GM19372 (cell line): Measurements from ENCODE around the gene CLINT1.

Source experiments
- ATAC-seq: cut with Tn5 transposase; IDR thresholded peaks from one replicate; pipeline ENCODE4 v1.9.1; 2021; ENCODE audit warnings: mild to moderate bottlenecking, low read depth, moderate library complexity; ENCODE audit not compliant: unreplicated experiment

Gene CLINT1

DNA sequence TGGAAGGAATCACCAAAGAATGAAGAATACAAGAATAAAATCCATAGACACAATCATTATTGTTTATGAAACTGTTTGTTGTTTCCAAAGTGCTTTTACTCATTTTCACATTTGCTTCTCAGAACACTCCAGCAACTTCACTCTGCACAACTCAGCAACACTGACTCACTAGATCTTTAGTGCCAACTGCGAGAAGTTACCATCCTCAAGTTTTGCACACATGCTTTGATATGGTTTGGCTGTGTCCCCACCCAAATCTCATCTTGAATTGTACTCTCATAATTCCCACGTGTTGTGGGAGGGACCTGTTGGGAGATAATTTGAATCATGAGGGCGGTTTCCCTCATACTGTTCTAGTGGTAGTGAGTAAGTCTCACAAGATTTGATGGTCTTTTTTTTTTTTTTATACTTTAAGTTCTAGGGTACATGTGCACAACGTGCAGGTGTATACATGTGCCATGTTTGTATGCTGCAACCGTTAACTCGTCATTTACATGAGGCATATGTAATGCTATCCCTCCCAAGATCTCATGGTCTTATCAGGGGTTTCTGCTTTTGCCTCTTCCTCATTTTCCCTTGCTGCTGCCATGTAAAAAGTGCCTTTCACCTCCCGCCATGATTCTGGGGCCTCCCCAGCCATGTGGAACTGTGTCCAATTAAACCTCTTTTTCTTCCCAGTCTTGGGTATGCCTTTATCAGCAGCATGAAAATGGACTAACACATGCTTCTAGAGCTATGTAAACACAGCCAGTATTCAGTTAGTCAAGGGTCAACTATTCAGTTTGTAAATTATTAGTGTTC, 36.9 kb downstream of the CLINT1 start:
- ATAC-seq: no peak

DNA sequence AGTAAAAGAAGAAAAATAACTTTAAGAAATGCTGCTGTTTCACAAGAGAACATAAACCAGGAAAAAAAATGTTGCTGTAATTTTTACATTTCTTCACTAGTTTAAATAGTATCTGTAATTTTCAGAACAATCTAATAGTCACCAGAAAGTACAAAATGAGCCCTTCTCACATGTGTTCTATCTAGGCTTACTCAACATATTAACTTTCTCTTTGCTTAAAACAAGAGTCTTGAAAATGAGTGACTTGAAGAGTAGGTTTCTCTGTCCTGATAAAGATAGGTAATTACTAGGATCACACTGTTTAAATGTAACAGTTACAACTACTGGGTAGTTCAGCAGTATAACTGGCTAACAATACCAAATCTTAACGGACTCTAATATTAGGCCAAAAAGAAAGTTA, 37.5 kb downstream of the CLINT1 start:
- ATAC-seq: no peak

DNA sequence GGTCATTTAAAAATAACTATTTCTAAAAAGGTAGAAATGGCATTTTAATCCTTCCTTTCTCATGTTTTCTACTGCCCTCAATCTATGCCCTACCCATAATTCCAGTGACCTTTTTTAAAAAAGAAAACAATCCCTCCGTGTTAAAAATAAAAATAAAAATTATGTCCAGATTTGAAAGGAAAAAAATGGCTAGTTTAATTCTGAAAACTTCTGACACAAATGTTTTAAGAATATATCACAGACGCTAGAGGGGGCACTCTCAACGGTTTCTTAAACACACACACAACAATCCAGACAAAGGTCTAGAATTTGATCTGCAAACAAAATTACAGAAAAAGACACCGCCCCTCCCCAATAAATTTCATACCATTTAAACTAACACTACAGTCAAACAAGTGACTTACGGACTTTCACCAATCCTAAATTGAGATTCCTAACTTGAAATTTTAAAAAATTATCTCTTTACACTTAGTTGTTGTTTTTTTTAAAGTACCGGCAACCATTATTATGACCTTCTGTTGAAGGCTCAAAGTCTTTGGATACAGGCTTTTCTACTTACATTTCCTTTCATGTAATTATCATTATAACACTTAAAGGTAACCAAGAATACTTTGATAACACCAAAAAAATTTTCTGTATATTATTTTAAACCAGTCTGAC, 38.2 kb downstream of the CLINT1 start:
- ATAC-seq: no peak

DNA sequence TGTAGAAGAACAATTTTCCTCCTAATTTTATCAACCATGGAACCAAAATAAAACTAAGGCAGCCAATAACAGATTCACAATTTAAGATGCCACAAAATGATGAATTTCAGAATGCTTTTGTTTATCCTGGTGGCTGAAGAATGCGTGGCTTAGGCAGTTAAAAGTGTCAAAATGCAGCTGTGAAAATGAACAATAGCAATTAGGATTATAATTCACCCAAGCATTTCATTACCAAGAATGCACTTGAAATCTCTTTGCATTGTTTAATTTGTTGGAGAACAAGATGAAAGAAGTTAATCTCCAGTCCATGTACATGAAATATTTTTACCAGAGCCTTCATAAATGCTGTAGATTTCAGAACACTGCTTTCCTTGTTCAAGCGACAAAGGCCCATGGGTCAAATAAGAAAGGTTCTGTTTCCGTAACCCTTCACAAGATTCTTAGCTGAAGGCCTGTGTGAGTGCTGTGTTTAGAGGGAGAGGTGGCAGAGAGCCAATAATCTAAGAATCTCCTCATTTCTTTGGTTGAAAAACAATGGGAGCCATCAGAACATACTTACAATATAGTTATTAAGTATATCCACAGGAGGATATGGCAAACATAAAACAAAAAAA, 39.3 kb downstream of the CLINT1 start:
- no peak for ATAC-seq

DNA sequence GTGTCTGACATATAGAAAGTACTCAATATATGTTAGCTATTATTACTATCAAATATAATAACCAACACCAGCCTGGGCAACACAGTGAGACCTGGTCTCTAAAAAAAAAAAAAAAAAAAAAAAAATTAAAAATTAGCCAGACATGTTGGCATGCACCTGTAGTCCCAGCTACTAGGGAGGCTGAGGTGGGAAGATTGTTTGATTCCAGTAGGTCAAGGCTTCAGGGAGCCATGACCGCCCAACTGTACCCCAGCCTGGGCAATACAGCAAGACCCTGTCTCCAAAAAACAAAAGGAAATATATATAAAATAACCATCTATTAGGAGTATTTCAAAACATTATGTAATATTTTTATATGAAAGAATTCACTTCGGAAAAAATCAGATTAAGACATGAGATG, 40.6 kb downstream of the CLINT1 start:
- ATAC-seq: no peak

DNA sequence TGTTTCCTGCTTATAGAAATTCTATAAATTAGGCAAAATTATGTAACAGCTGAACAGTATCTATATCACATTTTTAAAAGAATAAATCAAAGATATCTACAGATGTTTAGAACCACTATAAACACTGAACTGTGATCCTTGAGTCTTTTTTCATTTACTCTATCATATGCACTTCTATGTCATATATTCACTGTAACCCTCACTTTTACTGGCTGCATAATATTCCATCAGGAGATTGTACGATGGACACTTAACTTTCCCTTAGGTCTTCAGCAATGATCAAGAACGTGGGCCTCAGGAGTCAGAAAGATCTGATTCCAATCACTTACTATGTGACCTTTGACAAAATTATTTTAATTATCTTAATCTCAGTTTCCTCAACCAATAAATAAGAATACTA, 41.0 kb downstream of the CLINT1 start:
- ATAC-seq: no peak

DNA sequence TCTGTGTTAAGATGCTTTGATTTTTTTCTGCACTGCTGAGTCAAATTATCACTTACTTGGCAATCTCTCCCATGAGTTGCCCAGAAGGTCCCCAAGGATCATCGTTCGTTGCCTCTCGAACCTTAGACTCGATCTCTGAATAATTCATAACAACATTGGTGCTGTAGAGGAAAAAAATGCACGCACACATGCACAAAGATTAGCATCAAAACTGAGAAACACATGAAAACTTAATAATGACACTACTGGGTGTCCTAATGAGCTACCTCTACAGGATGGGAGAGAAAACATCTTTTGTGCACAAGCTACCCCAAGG, 41.6 kb downstream of the CLINT1 start:
- ATAC-seq: no peak

DNA sequence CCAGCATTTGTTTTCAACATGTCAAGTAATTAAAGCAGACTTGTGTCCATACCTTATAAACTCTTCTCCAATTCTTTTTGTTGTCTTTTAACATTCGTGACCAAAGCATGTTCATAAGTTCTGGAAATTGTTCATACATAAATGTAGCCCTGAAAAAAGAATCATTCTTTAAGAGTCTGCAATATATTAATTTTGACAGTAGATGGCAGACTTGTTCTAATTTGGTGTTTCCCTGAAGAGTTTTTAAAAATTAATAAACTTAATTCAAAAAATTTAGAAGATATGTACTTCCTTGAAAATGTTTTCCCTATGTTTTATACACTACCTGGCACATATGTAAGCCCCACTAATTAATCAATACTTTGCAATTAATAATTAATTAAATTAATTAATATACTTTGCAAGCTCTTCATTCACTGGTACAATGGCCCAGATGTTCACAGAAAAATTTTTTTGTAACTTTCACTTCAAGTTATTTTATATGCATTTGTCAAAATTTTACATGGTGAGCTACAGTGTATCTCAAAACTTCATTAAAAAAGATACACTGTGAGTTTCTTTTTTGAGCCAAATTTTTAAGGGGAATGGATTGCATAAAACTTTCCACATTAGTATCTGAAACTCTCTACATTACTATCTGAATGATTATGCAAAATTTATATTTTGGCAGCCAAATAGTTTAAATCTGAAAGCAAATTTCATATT, 42.1 kb downstream of the CLINT1 start:
- no peak for ATAC-seq

DNA sequence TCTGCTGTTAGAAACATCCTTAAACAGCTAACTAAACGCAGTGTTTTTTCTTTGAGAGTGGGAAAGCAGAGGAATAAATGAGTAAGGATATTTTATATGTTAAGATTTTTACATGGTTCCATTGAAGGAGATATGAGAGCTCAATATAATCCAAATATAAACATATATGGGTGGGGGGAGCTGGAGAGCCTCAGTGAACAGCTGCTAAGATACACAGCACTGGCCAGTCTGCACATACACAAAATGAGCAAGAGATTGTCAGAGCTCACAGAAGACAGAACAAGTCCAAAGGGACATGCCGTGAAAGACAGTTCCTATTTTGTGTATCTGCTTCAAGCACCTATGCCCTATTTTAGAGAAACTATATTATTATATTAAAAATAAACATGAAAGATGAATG, 46.9 kb downstream of the CLINT1 start:
- no peak for ATAC-seq

DNA sequence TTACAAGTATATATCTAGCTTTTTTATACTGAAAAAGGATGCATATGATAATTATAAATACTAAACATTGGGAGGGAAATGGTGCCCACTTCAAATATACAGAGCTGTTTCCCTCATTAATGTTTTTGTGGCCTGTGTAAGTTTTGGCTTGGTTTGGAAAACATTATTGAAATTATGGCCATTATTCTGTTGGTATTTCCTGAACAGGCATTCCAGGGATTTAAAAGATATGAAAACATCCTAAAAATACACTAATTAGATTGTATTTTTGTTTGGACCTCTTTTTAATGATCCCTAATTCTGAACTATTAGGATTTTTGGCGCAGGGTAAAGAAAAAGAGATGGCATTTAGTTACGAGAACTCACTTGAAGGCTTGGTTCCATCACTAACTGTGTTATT, 50.9 kb downstream of the CLINT1 start:
- no peak for ATAC-seq

DNA sequence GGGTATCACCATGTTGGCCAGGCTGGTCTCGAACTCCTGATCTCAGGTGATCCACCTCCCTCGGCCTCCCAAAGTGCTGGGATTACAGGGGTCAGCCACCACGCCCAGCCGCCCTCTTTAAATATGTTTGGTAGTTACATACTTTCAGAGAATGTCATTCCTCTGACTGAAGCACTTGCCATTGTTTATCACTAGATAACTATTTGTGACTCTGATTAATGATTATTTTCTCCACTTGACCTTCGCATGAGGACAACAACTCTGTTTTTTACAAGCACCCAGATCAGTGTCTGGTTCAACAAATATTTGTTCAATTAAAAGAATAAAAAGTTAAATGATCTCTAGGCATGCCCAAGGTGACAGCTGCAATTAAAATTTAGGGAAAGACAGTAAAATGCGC, 56.2 kb downstream of the CLINT1 start:
- no peak for ATAC-seq

DNA sequence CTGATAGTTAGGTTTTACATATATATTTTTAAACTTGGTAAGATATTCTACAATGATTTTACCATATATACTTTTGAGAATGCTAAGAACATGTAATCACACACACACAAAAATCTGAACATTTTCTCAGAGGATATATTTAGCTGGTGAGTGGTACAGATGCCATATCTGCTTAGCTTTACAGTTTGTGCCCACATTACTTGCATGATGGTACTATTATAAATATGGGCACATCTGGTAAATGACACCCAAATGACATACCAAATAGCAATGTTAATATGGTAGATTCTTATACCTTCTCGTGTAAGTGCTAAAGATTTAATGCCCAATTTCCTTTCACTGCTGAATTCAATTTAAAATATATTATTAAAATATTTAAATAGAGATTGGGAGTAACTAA, 58.8 kb downstream of the CLINT1 start:
- ATAC-seq: no peak

DNA sequence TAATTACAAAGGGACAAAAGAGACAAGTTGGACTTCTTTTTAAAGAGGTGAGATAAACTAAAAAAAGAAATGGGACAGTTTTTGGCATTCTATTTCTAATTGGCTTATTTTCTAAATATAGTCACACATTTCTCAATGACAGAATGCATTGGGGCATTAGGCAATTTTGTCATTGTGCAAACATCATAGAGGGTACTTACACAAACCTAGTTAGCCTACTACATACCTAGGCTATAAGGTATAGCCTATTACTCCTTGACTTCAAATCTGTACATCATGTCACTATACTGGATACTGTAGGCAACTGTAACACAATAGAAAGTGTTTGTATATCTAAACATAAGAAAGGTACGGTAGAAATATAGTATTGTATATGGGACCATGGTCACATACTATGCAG, 59.4 kb downstream of the CLINT1 start:
- ATAC-seq: no peak

DNA sequence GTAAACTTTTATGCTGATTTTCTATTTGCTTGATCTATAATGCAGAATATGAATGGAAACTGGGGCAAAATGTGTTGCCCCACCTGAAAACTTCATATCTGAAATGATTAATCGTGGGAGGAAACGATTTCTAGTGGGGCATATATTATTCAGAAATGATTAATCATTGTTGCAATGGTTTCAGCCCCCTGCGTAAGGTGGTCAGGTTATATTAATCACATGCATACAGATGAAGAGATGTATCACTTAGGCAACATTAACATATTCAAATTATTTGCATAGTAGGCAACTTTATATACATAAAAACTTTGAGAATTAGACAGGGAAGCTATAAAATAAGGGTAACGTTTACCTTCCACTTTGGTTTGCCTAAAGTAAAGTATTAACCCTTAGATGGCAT, 65.6 kb downstream of the CLINT1 start:
- no peak for ATAC-seq

DNA sequence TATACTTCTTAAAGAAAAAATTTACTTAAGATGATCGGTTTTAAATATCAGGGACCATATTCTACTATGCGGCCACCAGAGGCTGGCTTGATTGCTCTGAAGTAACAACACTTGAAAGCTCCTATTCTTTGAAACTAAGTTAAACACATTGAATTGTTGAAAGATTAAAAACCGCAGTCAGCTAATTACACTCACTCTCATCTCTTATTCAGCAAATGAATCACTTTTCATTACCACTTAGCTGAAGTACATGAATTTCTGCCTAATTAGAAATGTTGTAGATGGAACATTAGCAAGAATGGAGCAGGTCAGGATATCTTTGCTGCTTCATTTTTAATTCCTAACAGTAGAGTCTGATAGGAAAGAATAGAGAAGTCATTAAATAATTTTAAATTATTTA, 73.1 kb downstream of the CLINT1 start:
- ATAC-seq: no peak

DNA sequence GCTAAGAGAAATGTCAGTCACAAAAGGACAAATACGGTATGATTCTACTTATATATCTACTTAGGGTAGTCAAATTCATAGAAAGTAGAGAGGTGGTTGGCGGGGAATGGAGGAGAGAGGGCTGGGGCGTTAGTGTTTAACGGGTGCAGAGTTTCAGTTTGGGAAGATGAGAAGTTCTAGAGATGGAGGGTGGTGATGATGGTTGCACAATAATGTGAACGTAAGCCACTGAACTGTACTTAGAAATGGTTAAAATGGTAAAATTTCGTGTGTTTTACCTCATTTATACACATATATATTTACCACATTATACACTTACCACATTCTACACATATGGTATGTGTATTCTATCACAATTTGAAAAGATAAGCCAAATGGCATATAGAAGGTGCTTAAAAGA, 79.7 kb downstream of the CLINT1 start:
- no peak for ATAC-seq

DNA sequence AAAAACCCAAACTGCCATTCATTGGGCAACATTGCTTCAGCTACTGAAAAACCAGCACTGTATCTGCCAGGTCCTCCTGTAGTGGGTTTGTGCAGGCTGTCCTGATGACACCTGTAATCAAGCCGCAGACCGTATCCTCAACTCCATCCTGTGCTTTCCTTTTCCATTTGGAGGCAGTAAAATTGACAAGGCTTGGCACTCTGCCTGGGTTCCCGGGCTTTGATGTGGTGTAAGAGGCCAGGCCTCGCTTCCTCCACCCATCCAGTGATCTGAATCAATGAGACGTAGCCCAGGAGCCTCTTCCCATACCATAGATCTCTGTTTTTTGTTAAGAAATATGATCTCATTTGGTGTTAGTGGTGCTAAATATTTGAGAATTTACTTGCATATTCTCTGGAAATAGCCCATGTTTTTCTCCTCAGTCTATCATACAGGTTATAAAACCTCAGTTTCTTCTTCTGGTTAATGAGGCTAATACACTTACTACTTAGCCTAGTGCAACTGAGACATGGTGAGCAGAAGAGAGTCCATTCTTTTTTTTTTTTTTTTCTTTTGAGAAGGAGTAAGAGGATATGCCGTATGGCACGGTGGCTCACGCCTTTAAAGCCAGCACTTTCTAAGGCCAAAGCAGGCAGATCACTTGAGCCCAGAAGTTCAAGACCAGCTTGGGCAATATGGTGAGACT, 80.7 kb downstream of the CLINT1 start:
- ATAC-seq: no peak

DNA sequence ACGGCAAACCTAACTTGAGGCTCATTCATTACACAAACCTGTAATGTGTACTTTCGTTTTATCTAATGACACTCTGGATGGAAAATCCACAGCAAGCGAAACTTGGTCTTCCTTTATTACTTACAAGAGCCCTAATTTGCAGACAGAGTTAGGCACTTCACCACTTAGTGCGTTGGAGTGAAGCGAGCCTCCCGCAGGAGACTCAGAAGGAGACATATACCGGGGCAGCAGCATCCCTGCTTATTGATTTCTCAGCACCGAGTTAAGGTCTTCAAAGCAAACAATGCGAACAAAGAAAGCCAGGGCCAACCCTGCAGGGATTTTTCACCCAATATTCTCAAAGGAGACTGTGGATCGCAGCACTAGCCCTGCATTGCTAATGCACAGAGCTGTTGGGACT, 86.8 kb downstream of the CLINT1 start:
- no peak for ATAC-seq

DNA sequence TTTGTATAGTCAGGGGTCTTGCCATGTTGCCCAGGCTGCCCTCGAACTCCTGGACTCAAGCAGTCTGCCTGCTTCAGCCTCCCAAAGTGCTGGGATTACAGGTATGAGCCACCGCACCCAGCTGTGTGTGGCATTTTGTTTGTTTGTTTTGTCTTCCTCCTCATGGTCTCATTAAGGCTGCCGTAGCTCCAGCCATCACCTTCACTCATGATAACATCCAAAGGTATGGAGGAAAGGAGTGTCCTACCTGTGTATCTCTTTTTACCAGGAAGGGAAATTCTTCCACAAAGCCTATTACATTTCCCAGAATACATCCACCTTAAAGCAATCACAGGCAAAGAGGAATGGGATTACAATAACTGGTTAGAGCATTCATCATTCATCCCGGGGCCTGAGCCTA, 88.3 kb downstream of the CLINT1 start:
- ATAC-seq: no peak

DNA sequence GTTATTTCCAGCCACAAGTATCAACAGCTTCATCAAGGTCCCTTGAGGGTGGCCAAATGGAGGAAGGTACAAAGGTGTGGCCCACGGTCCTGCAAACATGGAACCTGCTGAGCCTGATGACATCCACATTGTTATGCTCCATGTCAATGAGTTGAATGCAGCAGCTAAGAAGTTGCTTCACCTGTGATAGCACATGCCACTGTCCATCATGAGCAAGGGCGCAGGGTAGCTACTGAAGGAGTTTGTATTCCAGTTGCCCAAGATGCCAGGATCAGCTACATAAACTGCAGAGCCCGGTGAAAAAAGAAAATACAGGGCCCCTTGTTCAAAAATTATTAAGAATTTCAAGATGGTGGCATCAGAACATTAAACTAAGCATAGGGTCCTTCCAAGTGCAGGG, 91.3 kb downstream of the CLINT1 start:
- no peak for ATAC-seq

DNA sequence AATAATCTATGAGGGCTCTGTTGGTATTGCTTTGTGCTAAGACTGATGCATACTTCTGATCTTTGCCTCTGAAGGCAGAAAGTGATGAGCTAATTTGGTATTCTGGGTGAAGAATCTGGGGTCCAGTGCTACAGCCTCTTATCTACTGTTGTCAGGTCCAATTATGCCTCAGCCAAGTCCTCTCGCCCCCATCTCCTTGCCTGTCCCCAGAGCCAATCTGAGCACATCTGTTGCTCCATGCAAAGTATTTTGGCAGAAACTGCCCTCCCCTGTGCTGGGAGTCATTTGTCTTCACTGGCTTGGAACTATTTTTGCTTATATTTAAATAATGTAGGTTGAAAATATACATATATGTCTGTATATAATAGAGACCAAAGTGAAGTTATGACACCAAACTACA, 92.0 kb downstream of the CLINT1 start:
- no peak for ATAC-seq
